Brain microvascular endothelial cell (primary cell): Measurements from ENCODE around the gene SLC6A5.
A peak's percentile ranks its signal among the peaks of the same experiment; 100 is the strongest.

Source experiments
- DNase-seq: peaks from one replicate; pipeline ENCODE4 v3.0.0-alpha.2; 2020
- H3K27ac ChIP-seq: fragments of 250-450 bp; sonication (Bioruptor Pico); 2 replicates; pipeline ENCODE4 v1.5.1; 2020; ENCODE audit warnings: mild to moderate bottlenecking, moderate library complexity
- H3K27me3 ChIP-seq: fragments of 250-450 bp; sonication (Bioruptor Pico); replicated peaks from 2 replicates; pipeline ENCODE4 v1.5.1; 2020; ENCODE audit warnings: mild to moderate bottlenecking
- H3K36me3 ChIP-seq: fragments of 250-450 bp; sonication (Bioruptor Pico); replicated peaks from 2 replicates; pipeline ENCODE4 v1.5.1; 2020; ENCODE audit warnings: mild to moderate bottlenecking
- H3K4me3 ChIP-seq: 2 replicates; pipeline ENCODE4 v1.5.1; 2011; ENCODE audit warnings: low read depth, mild to moderate bottlenecking, control low read depth, low read length, moderate library complexity
- in situ Hi-C: cut with HindIII; loops from 2 replicates; pipeline ENCODE4 v1.10.0; 2017; ENCODE audit warnings: low sequenced_read_pairs, low pct_ligation_motif_present
- TF ChIP-seq, protein P1 (sequence below): IDR thresholded peaks from 2 replicates; pipeline ENCODE4 v1.5.1; 2011; ENCODE audit warnings: low read depth, mild to moderate bottlenecking, moderate library complexity, low read length, control low read depth, inconsistent platforms; ENCODE audit errors: missing control alignments

SLC6A5 gene

DNA sequence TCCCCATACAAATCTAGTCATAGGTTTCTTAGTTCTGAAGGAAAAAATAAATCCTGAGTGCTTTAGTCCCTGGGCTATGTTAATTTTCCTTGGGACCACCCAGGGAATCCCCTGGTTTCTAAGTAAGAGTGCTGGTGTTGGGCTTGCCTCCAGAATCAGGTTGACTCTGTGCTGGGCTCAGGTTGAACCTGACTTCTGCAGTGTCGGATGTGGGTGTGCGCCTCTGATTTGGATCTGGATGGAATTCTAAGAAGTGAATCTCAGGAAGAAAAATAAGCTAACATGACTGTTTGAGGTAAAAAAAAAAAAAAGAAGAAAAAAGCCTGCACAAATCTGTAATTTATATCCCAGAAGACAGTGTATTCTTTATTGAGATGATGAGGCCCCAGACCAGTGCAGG lies 41.0 kb downstream of the SLC6A5 start:
- in situ Hi-C loops: no loop called here
- TF ChIP-seq, protein P1, sequence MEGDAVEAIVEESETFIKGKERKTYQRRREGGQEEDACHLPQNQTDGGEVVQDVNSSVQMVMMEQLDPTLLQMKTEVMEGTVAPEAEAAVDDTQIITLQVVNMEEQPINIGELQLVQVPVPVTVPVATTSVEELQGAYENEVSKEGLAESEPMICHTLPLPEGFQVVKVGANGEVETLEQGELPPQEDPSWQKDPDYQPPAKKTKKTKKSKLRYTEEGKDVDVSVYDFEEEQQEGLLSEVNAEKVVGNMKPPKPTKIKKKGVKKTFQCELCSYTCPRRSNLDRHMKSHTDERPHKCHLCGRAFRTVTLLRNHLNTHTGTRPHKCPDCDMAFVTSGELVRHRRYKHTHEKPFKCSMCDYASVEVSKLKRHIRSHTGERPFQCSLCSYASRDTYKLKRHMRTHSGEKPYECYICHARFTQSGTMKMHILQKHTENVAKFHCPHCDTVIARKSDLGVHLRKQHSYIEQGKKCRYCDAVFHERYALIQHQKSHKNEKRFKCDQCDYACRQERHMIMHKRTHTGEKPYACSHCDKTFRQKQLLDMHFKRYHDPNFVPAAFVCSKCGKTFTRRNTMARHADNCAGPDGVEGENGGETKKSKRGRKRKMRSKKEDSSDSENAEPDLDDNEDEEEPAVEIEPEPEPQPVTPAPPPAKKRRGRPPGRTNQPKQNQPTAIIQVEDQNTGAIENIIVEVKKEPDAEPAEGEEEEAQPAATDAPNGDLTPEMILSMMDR: no peak
- H3K36me3 ChIP-seq: no peaks in the 10 kb centered on the region
- no peak overlapping the region for H3K27ac ChIP-seq
- no peak for DNase-seq
- H3K4me3 ChIP-seq: no peak overlapping the region
- no peaks in the 10 kb centered on the region for H3K27me3 ChIP-seq

DNA sequence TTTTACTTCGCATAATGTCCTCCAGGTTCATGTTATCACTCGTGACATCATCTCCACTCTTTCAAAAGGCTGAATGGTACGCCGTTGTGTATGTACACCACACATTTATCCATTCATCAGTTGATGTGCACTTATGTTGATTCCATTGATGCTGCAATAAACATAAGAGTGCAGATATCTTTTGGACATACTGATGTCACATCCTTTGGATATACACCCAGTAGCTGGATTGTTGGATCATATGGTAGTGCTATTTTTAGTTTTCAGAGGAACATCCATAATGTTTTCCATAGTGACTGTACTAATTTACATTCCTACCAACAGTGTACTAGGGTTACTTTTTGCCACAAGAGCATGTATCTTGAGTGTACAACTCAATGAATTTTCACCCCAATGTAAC lies 45.0 kb downstream of the SLC6A5 start:
- Histone ChIP-seq H3K36me3 (no peaks in the 10 kb centered on the region), H3K27ac (no peak overlapping the region), H3K27me3 (no peaks in the 10 kb centered on the region), H3K4me3 (no peak overlapping the region)
- TF ChIP-seq, protein P1: no peak
- in situ Hi-C loops: no loop called here
- DNase-seq: no peak

DNA sequence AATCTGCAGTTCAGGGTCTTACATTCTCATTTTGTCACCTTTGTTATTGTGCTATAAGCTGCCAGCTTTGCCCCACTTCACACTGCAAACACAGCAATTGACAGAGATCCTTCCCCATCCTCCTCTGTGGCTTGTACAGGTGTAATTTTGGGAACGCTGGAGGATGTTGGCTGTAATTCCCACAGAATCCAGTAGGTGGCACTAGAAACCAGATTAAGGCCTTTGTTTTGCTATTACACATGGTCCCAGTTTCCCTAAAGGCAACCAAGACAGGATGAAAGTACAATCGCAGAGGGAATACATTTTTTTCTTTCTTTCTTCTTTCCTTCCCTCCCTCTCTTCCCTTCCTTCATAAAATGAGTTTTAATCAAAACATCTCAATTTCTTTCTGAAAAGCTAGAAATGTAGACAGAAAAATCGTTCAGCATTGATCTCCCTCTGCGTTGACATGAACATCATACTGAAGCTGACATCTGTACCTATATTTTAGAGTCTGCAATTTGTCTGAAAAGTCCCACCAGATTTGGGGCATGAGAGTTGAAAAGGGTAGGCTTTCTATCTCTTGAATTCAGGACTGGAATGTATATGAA lies 48.7 kb downstream of the SLC6A5 start:
- in situ Hi-C loops: no loop called here
- DNase-seq: peak; percentile 45
- no peak overlapping the region for H3K4me3 ChIP-seq
- H3K36me3 ChIP-seq: no peaks in the 10 kb centered on the region
- TF ChIP-seq, protein P1: peak; percentile 87
- H3K27me3 ChIP-seq: no peaks in the 10 kb centered on the region
- H3K27ac ChIP-seq: no peak overlapping the region

DNA sequence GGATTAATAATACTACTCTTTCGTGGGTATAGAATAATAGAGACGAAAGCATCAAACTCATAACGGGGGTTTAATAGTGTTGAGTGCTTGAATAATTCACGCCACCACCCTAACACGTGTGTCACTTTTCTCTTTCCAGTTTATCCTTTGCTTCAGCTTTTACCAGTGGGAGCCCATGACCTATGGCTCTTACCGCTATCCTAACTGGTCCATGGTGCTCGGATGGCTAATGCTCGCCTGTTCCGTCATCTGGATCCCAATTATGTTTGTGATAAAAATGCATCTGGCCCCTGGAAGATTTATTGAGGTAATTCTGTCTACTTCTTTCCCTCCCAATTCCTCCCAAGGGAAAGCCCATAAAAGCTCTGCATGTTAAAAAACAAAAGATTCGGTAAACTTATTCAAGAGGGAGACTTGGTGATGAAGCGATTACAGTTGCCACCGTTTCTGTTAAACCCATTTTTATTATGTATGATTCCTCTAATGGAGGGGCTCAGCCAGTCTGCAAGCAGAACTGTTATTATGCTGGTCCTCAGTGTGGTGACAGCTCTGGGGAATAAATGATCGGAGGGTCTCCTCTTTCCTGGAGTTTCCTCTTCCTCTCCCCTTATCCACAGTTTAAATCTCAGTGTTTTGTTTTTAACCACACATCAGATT lies 52.9 kb downstream of the SLC6A5 start:
- TF ChIP-seq, protein P1: no peak
- no peaks in the 10 kb centered on the region for H3K27me3 ChIP-seq
- no peak overlapping the region for H3K4me3 ChIP-seq
- in situ Hi-C loops: no loop called here
- no peak overlapping the region for H3K27ac ChIP-seq
- H3K36me3 ChIP-seq: no peaks in the 10 kb centered on the region
- DNase-seq: no peak

DNA sequence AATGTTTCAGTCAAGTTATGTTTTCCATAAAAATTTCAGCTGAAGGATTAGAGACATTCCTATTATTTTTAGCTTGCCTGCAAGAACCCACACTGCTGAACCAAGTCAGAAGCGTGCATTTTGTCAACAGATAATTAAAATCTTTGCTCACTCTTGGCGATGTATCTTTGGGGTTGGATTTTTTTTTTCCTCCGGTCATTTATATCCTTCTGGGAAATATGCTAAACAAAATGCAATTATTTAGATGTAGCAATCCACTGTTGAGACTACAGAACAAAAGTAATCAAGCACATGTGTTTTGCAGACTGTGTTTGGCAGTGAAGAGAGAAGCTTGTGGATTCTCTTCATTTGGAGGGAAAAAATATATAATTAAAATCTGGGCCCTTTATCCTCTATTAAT lies 54.6 kb downstream of the SLC6A5 start:
- Histone ChIP-seq H3K36me3 (no peaks in the 10 kb centered on the region), H3K4me3 (no peak overlapping the region), H3K27me3 (no peaks in the 10 kb centered on the region), H3K27ac (no peak overlapping the region)
- TF ChIP-seq, protein P1: no peak
- in situ Hi-C loops: no loop called here
- DNase-seq: no peak

DNA sequence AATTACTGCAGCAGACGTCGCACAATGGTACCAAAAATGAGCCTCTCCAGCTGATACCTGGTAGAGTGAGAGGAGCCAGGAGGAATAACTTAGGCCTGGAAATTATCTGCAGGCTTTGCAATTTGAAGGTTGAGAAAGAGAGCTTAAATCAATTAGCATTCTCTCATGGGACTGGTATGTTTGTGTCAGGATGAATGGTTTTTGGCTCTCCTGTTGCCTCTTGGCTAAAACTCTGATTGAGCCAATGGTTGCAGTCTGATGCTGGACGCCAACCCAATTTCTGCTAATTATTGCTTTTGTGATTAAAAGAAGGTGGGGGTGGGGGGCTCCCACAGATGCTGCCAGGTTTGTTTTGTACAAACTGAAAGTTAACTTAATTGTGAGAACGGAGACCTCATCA lies 57.5 kb downstream of the SLC6A5 start:
- in situ Hi-C loops: no loop called here
- TF ChIP-seq, protein P1: no peak
- DNase-seq: no peak
- Histone ChIP-seq H3K27ac (no peak overlapping the region), H3K36me3 (no peaks in the 10 kb centered on the region), H3K27me3 (no peaks in the 10 kb centered on the region), H3K4me3 (no peak overlapping the region)
